Lung microvascular endothelial cell (primary cell): ENCODE data around the gene PEPD. TPM values are rescaled to one million over a fixed set of nuclear protein-coding genes. Genes with fewer than 3 reads are reported as not detected.
A peak's percentile ranks its signal among the peaks of the same experiment; 100 is the strongest.
"Not testable (repeated sequence)": the region's sequence is repeated elsewhere in the genome, so short reads cannot be mapped to it uniquely, and the experiment has no call there.

Experiments
- DNase-seq, 2 donors: peaks; one replicate each; pipeline versions ENCODE4 v3.0.0 to v3.0.0-alpha.2; 2010; ENCODE audit warnings: low read depth in 2 of 2
- total RNA-seq: library from RNA; depleted of rRNA; stranded (reverse); fragments of >200 nt; gene quantifications from 2 replicates; pipeline ENCODE4 v1.2.1, GENCODE V29; 2014

PEPD gene
- 61.7 and 89.3 TPM in 2 replicates for total RNA-seq

DNA sequence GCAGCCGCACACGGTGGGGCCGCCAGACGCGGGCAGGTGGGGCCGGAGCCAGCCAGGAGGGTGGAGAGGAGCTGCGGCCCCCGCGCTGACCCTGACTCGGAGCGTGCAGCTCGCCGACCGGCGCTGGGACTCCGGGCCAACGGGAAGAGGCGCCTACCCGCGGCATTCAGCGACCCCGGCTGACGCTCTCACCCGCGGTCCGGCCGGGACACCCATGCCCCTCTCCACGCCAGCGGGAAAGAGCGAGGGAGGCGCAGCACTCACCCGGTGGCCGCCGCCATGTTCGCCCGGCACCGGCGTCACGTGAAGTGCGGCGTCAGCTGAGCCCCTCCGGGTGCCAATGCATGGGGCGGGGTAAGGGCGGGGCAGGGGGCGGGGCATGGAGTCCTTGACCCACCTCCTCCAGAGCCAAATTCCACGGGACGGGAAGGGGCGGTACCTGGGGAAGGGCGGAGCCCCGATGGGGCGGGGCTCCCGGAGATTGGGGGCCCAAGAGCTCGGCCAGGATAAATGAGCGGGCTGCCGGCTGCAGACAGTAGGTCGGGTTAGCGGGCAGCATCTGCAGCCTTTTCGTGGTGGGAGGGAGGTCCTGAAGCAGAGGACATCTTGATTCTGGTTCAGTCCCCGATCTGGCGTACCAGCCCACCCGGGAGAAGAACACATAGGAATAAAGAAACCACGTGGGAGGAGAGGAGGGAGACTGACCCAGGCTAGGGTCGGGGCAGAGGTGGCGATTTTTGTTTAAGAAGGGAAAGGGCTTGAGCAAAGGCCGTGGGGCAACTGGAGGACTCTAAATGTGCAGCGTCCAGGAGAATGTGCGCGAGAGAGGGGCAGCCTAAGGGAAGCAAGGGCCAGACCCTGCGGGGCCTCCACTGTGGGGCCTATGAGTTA lies at the start of gene PEPD:
Gene PEPD (minus strand): TSS at position 312 of the 891 bp plus-strand sequence. CDS start 31 bp downstream, at position 281.
- DNase-seq: peak; percentile 90 to 91

- DNase-seq: peak in 1 of 2 donors; percentile 20
These were observed 48.2 kb upstream of the PEPD start for GRCh38 chr19:33569821-33570220.

GRCh38 chr19:33568706-33569105 lies 47.1 kb upstream of the PEPD start:
- DNase-seq: no peak

DNA sequence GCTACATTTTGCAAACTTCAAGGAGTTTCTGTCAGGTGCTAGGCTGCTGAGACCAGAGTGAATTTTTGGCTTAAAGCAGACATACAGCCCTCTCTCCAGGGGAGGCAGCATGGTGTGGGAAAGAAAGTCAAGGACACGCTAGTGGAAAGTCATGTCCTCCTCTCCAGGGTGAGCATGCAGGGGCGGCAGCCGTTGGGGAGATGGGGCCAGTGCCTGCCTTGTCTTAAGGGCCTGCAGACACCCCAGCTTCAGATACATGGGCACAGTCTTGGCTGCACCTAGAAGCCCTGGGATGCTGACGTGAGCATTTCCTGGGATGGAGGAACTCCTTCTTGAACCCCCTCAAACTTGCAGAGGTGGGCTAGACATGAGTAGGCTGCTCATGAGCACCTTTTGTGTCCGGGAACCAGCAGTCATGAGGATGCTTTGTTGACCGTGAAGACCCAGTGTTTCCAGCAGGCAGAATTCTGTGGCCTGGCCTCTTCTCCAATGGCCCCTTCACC lies 43.3 kb upstream of the PEPD start:
- no peak for DNase-seq

- no peak for DNase-seq
These were observed 41.0 kb upstream of the PEPD start for GRCh38 chr19:33562636-33563035.

DNA sequence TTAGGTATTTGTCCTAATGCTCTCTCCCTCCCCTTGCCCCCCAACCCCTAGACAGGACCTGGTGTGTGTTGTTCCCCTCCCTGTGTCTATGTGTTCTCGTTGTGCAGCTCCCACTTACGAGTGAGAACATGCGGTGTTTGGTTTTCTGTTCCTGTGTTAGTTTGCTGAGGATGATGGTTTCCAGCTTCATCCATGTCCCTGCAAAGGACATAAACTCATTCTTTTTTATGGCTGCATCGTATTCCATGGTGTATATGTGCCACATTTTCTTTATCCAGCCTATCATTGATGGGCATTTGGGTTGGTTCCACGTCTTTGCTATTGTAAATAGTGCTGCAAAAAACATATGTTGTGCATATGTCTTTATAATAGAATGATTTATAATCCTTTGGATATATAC lies 40.1 kb upstream of the PEPD start:
- DNase-seq: not testable (repeated sequence)

DNA sequence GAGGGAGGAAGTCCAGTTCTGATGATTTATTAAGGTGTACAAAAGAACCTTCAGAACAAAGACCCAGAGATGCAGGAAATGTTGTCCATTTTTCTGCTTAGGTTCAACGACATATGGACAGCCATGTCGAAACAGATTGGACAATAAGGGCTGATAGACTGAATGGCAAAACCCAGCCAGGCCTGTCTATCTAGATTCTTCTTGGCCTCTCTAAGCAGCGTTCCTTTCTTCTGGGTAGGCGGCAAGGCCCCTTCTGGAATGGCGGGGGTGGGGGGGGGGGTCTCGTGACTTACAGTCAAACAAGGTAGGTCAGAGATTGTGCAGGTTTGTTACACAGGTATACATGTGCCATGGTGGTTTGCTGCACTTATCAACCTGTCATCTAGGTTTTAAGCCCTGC lies 39.7 kb upstream of the PEPD start:
- DNase-seq: no peak

GRCh38 chr19:33559996-33560395 lies 38.4 kb upstream of the PEPD start:
- no peak for DNase-seq

GRCh38 chr19:33558856-33559255 lies 37.3 kb upstream of the PEPD start:
- DNase-seq: no peak

DNA sequence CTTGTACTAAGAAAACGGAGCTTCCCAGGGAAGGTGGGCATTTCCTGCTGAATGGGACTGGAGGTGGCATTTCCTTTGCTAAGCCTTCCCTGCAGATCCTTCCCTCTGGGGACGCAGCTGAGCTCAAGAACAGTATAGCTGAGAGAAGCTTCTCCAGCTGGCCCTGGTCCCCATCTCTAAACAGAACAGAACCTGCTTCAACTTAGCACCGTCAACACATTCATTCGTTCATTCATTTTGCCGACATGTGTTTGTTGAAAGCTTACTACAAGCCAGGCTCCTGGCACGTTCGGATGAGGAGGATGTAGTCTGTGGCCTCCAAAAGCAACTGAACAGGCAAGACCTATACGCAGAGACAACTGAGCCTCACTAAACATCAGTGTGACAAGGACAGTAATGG lies 36.6 kb upstream of the PEPD start:
- DNase-seq: no peak

GRCh38 chr19:33557720-33558119 lies 36.1 kb upstream of the PEPD start:
- DNase-seq: no peak

DNA sequence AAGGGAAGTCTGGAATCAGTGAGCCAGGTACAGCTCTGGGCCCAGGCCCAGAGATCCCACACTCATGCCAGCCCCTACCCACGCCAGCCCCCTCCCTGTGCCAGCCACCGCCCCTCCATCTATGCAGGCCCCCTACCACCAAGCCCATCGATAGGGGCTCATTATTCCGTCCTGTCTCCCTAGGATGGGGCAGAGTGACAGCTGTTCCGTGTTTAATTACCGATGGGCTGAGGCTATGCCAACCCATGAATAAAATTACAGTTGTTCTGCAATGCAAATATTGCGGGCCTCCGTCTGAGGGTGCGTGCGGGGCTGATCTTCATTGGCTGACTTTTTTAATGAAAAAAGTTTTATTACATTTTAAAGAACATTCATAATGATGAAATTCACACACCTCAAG lies 35.6 kb upstream of the PEPD start:
- DNase-seq: no peak

DNA sequence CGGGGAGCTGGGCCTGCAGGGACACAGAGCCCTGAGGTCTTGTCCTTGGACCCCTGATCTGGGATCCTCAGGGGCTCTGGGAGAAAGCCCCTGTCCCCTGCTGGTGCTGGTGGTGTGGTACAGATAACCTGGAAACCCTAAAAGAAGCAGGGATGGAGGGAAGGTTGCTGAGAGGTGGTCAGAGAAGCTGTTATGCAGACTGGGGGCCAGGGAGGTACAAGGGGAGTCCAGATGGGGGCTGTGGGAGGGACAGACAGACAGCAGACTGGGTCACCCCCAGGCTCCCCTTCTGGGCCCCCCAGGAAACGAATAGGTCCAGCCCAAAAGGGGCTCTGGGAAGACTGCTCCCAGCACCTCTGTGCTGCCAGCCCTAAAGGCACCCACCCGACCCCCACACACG lies 34.7 kb upstream of the PEPD start:
- no peak for DNase-seq

- DNase-seq: not testable (repeated sequence)
These were observed 34.1 kb upstream of the PEPD start for GRCh38 chr19:33555726-33556125.

- DNase-seq: no peak
These were observed 33.2 kb upstream of the PEPD start for GRCh38 chr19:33554821-33555220.

- DNase-seq: no peak
These were observed 32.8 kb upstream of the PEPD start for GRCh38 chr19:33554391-33554790.

DNA sequence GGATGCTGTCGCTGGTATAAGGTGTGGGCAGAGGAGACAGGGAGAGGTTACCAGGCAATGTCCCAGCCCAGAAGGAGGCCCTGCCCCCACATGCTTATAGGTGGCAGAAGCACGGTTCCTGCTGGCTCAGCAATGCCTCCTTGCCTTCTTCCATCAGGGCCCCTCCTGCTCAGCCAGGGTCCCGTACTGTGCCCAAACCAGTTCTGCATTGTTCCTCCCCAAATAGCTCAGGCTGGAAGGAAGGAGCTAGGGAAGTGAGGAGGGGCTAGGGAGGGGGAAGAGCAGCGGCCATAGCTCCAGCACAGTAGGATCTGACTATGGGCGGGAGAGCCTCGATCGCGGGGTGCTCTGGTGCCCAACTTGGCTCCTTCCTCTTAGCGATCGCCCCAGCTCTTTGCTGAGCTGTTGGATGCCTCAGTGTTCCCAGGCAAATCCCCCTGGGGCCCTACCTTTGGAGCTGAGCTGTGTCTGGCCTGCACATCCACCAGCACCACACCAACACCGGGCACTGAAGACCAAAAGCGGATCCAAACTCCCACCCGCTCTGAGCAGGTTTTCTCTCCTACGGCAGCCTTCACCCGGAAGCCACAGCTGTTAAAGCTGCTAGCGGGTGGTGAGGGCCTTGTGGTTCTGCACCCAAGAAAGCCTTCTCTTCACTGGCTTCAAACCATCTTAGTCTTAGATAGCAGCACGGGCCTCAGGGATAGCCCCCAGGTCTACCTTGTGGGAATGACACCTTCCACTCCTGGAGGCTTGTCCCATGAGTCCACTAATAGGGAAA lies 32.1 kb upstream of the PEPD start:
- DNase-seq: no peak

- DNase-seq: no peak
These were observed 31.3 kb upstream of the PEPD start for GRCh38 chr19:33552928-33553279.

DNA sequence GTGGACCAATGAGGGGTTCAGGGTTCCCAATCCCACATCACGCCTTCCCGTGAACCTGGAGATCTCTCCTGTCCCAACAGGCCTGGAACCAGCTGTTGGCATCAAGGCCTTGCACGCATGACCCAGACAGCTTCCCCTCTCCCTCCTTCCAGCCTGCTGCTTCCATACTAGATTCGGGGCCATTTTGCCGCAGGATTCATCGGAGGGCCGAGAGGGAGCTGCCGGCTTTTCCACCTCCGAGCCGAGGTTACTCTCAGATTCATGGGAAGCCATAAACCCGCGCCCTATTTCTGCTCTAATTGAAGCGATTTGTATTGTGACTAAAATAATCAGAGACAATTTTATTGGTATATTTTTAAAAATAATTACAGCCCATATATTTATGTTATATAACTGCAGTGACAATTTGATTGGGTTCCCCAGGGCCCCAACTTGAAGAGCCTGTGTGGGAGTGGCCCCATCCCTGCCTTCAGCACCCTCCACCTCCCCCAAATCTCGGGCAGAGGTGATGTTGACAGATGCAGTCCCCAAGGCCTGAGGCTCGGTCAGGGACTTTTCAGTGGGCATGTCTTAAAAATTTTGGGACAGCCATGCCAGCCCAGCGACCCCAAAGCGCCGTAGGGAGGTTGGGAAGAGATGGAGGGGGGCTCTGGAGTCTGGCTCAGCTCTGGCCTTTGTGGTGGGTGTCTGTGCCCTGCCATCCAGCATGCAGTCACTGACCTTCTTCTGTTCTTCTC lies 30.8 kb upstream of the PEPD start:
- DNase-seq: no peak

DNA sequence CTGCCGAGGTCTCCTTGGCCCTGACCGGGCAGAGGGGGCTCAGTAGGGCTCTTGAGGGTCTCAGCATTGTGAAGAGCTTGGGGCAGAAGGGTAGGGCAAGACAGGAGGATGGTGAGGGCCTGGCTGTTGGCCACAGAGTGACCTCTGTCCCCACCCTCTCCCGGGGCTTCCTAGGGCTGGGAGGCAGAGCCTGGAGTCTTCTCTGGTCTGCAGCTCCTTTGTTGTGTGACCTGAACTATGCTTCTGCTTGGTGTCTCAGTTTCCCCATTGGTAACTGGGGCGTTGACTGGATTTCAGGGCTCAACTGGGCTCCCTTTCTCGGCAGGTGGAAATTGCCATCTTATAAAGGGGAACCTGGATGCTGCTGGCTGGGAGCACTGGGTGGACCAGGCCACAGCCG lies 30.1 kb upstream of the PEPD start:
- DNase-seq: no peak

DNA sequence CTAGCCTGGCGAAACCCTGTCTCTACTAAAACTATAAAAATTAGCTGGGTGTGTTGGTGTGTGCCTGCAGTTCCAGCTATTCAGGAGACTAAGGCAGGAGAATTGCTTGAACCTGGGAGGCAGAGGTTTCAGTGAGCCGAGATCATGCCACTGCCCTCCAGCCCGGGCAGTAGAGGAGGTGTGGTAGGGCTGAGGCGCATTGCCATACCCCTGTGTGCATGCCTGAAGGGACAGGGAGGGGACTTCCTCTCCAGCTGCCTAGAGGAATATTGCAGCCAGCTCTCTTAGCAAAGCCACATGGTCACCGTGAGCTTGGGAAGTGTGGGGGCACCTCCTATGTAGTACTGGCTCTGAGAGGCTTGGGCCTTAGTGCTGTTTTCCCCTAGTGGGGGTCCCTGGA lies 29.2 kb upstream of the PEPD start:
- DNase-seq: no peak

- no peak for DNase-seq
These were observed 26.1 kb upstream of the PEPD start for GRCh38 chr19:33547676-33548075.
